Measurements from ENCODE around the gene DYNC2I2. TPM values are rescaled to one million over a fixed set of nuclear protein-coding genes. Genes with fewer than 3 reads are reported as not detected.
A peak's percentile ranks its signal among the peaks of the same experiment; 100 is the strongest.
"Not testable (repeated sequence)": the region's sequence is repeated elsewhere in the genome, so short reads cannot be mapped to it uniquely, and the experiment has no call there.

Gene DYNC2I2
- total RNA-seq, 1 experiment from 2014 or later: 53.2 TPM

DNA sequence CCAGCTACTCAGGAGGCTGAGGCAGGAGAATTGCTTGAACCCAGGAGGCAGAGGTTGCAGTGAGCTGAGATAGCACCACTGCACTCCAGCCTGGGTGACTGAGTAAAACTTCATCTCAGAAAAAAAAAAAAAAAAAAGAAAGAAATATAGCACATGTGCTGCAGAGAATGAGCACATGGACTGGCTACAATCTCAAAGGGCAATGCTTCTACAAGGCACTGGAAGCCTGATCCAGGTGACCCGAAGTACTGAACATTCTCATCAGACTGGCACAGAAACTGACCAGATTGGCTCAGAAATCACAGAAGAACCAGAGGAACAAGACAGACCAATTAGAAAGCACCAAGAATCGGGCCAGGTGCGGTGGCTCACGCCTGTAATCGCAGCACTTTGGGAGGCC is 4.8 kb downstream of the DYNC2I2 start:
- no peak overlapping the region for H3K27ac Mint-ChIP-seq (ENCODE audit: unreplicated experiment)

DNA sequence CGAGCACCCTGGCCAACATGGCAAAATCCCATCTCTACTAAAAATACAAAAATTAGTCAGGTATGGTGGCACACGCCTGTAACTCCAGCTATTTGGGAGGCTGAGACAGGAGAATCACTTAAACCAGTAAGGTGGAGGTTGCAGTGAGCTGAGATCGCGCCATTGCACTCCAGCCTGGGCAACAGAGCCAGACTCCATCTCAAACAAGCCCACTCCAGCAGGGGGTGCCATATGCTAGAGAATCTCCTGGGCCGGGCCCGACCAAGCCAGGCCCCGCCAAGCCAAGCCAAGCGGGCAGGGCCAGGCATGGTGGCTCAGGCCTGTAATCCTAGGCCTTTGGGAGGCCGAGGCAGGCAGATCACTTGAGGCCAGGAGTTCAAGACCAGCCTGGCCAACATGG is 8.4 kb downstream of the DYNC2I2 start:
- H3K27me3 Mint-ChIP-seq (ENCODE audit: unreplicated experiment); H3K4me1 Mint-ChIP-seq (ENCODE audit: low read depth, unreplicated experiment); BruUV-seq (replicated peaks); H3K9me3 Mint-ChIP-seq (ENCODE audit: low read depth, unreplicated experiment); H3K27ac Mint-ChIP-seq (ENCODE audit: unreplicated experiment); H3K4me3 Mint-ChIP-seq (ENCODE audit: low read depth, unreplicated experiment); intact Hi-C loops (cut with micrococcal nuclease; ENCODE audit: unreplicated experiment); H3K36me3 Mint-ChIP-seq (ENCODE audit: insufficient read depth, unreplicated experiment): not testable (repeated sequence)
- peak; percentile 51 for DNase-seq
- CTCF ChIA-PET: interaction anchor here (1.6 kb wide), 1 partner anchor 12 kb away, joined by 3 read pairs; no protein-coding TSS in a partner anchor

More for the DNA sequence above, 4.8 kb downstream of the DYNC2I2 start:
- Mint-ChIP-seq H3K9me3 (ENCODE audit: low read depth, unreplicated experiment) (no peaks in the 10 kb centered on the region), H3K27me3 (ENCODE audit: unreplicated experiment) (no peaks in the 10 kb centered on the region), H3K36me3 (ENCODE audit: insufficient read depth, unreplicated experiment) (peaks cover 12% of the 10 kb centered on the region), H3K4me1 (ENCODE audit: low read depth, unreplicated experiment) (peaks cover 8% of the 10 kb centered on the region), H3K4me3 (ENCODE audit: low read depth, unreplicated experiment) (no peak overlapping the region)
- intact Hi-C loops (cut with micrococcal nuclease; ENCODE audit: unreplicated experiment): no loop called here
- no TSS peak for BruUV-seq (replicated peaks)
- CTCF ChIA-PET: no interaction called here
- TF ChIP-seq, protein P1, sequence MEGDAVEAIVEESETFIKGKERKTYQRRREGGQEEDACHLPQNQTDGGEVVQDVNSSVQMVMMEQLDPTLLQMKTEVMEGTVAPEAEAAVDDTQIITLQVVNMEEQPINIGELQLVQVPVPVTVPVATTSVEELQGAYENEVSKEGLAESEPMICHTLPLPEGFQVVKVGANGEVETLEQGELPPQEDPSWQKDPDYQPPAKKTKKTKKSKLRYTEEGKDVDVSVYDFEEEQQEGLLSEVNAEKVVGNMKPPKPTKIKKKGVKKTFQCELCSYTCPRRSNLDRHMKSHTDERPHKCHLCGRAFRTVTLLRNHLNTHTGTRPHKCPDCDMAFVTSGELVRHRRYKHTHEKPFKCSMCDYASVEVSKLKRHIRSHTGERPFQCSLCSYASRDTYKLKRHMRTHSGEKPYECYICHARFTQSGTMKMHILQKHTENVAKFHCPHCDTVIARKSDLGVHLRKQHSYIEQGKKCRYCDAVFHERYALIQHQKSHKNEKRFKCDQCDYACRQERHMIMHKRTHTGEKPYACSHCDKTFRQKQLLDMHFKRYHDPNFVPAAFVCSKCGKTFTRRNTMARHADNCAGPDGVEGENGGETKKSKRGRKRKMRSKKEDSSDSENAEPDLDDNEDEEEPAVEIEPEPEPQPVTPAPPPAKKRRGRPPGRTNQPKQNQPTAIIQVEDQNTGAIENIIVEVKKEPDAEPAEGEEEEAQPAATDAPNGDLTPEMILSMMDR (IDR thresholded peaks at IDR 0.05; ENCODE audit: unreplicated experiment): no peak
- no peak for DNase-seq

DNA sequence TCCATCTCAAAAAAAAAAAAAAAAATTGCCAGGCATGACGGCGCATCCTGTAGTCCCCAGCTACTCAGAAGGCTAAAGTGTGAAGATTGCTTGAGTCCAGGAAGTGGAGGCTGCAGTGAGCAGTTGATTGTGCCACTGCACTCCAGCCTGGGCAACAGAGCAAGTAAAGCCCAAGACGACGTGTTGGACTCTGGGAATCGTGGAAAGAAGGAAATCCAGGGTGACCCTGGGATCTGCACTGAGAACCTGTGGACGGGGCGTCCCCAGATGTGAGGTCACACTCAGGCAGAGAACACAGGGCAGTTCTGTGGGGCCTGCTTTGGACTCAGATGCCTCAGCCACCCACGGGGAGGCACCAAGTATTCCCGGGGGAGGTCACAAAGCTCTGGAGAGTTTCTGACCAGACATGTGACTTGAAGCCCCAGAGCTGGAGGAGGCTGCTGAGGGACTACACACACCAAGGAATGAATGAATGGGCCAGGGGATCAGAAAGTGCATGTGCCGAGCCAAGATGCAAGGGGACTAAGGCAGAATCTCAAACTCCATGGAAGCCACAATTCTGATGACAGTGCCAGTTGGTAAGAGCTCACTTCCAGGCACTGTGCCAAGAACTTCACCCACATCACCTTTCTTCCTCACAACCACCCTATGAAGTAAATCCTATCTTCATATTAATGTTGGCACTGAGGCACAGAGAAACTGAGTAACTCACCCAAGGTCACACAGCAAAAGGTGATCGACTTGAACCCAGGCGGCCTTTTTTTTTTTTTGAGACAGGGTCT is 12.9 kb downstream of the DYNC2I2 start:
- DNase-seq: no peak
- no peaks in the 10 kb centered on the region for H3K27me3 Mint-ChIP-seq (ENCODE audit: unreplicated experiment)
- CTCF ChIA-PET: no interaction called here
- BruUV-seq (replicated peaks): no TSS peak
- no peaks in the 10 kb centered on the region for H3K4me1 Mint-ChIP-seq (ENCODE audit: low read depth, unreplicated experiment)
- intact Hi-C loops (cut with micrococcal nuclease; ENCODE audit: unreplicated experiment): no loop called here
- H3K9me3 Mint-ChIP-seq (ENCODE audit: low read depth, unreplicated experiment): no peaks in the 10 kb centered on the region
- TF ChIP-seq, protein P1 (IDR thresholded peaks at IDR 0.05; ENCODE audit: unreplicated experiment): no peak
- no peak overlapping the region for H3K27ac Mint-ChIP-seq (ENCODE audit: unreplicated experiment)
- no peak overlapping the region for H3K4me3 Mint-ChIP-seq (ENCODE audit: low read depth, unreplicated experiment)
- H3K36me3 Mint-ChIP-seq (ENCODE audit: insufficient read depth, unreplicated experiment): peaks cover 8% of the 10 kb centered on the region

DNA sequence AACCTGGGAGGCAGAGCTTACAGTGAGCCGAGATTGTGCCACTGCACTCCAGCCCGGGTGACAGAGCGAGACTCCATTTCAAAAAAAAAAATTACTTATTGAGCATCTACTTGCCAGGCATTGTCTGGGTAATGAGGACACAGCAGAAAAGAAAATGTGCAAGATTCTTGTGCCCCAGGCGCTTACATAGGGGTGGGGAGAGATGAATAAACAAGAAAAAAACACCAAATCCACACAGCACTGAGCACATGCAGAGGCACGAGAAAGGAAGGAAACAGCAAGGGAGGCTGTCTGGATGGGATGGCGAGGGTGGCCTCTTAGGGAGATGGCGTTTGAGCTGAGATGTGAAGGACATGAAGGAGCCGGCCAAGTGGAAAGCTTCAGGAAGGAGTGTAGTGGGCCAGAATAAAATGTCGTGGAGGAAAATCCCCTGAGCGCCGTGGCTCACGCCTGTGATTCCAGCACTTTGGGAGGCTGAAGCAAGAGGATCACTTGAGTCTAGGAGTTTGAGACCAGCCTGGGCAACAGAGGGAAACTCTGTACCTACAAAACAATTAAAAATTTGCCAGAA is 13.9 kb downstream of the DYNC2I2 start:
- Mint-ChIP-seq H3K27me3 (ENCODE audit: unreplicated experiment) (no peaks in the 10 kb centered on the region), H3K9me3 (ENCODE audit: low read depth, unreplicated experiment) (no peaks in the 10 kb centered on the region), H3K27ac (ENCODE audit: unreplicated experiment) (no peak overlapping the region), H3K4me3 (ENCODE audit: low read depth, unreplicated experiment) (no peak overlapping the region), H3K36me3 (ENCODE audit: insufficient read depth, unreplicated experiment) (peaks cover 8% of the 10 kb centered on the region), H3K4me1 (ENCODE audit: low read depth, unreplicated experiment) (no peaks in the 10 kb centered on the region)
- no peak for DNase-seq
- no TSS peak for BruUV-seq (replicated peaks)
- TF ChIP-seq, protein P1 (IDR thresholded peaks at IDR 0.05; ENCODE audit: unreplicated experiment): no peak
- CTCF ChIA-PET: no interaction called here
- intact Hi-C loops (cut with micrococcal nuclease; ENCODE audit: unreplicated experiment): no loop called here

DNA sequence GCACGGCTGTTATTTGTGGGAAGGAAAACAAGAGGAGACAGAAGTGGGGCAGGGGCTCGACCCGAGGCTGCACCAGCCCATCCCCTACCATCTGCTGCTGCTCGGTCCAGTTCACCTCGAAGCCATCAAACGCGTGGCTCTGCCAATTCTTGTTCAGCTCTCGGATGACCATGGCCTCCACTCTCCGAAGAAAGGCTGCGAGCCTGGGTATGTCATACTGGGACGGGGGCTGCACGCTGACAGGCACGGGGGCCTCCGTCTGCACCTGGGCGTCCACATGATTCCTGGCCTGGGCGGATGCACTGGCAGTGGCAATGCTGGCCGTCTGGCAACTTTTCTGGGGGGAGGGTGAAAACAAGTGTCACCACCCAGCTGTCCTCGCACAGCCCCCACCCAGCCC is 16.0 kb downstream of the DYNC2I2 start:
- Mint-ChIP-seq H3K4me1 (ENCODE audit: low read depth, unreplicated experiment) (peaks cover 7% of the 10 kb centered on the region), H3K27me3 (ENCODE audit: unreplicated experiment) (no peaks in the 10 kb centered on the region), H3K36me3 (ENCODE audit: insufficient read depth, unreplicated experiment) (peaks cover 12% of the 10 kb centered on the region), H3K4me3 (ENCODE audit: low read depth, unreplicated experiment) (no peak overlapping the region), H3K27ac (ENCODE audit: unreplicated experiment) (no peak overlapping the region), H3K9me3 (ENCODE audit: low read depth, unreplicated experiment) (no peaks in the 10 kb centered on the region)
- no TSS peak for BruUV-seq (replicated peaks)
- CTCF ChIA-PET: no interaction called here
- intact Hi-C loops (cut with micrococcal nuclease; ENCODE audit: unreplicated experiment): no loop called here
- no peak for DNase-seq
- TF ChIP-seq, protein P1 (IDR thresholded peaks at IDR 0.05; ENCODE audit: unreplicated experiment): no peak
